Measurements from ENCODE around the gene SLC39A11.

SLC39A11 gene

DNA sequence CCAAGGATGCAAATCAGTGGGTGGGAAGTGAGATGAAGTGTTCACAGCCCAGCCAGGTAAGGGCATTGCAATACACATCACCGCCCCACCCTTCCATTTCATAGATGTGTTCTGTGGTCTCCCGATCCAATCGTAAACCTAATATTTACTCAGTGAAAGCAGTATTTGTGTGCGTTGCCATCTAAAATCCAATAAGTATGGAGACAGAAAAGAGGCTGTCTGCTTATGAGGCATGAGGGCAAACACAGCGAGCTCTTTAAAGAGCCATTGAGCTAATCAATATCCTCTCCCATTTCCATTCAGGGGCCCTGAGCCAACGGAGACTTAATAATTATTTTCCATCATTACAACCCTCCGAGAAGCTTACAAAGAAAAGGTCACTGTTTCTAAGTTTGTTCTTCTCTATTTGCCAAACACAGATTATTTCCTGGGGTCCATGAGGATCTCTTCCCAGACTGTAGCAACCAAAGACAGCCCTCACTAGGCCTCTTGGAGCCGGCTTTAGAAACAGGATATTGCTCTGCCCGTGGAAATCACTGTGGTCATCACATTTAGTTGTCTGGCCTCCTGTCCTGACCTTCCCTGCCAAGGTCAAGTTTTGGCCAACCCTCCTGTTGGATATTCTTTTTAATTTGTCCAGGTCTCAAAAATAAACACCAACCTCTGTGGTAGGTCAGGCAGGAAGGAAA is 120.1 kb downstream of the SLC39A11 start:
- in situ Hi-C loops (cut with HindIII; ENCODE audit: low pct_ligation_motif_present, low sequenced_read_pairs) = loop anchor here (25.0 kb wide), 1 partner anchor 235 kb away; no protein-coding TSS in a partner anchor
- DNase-seq = no peak
- Histone ChIP-seq H3K27ac (no peak overlapping the region), H3K4me3 (ENCODE audit: low read depth, low read length) (no peak overlapping the region), H3K27me3 (replicated peaks) (no peaks in the 10 kb centered on the region), H3K36me3 (replicated peaks) (no peaks in the 10 kb centered on the region)
- TF ChIP-seq, protein P1, sequence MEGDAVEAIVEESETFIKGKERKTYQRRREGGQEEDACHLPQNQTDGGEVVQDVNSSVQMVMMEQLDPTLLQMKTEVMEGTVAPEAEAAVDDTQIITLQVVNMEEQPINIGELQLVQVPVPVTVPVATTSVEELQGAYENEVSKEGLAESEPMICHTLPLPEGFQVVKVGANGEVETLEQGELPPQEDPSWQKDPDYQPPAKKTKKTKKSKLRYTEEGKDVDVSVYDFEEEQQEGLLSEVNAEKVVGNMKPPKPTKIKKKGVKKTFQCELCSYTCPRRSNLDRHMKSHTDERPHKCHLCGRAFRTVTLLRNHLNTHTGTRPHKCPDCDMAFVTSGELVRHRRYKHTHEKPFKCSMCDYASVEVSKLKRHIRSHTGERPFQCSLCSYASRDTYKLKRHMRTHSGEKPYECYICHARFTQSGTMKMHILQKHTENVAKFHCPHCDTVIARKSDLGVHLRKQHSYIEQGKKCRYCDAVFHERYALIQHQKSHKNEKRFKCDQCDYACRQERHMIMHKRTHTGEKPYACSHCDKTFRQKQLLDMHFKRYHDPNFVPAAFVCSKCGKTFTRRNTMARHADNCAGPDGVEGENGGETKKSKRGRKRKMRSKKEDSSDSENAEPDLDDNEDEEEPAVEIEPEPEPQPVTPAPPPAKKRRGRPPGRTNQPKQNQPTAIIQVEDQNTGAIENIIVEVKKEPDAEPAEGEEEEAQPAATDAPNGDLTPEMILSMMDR (IDR thresholded peaks at IDR 0.05; ENCODE audit: low read depth, low read length, missing control alignments) = no peak

GRCh38 chr17:72971226-72971880 is 121.1 kb downstream of the SLC39A11 start:
- no peak for DNase-seq
- Histone ChIP-seq H3K4me3 (ENCODE audit: low read depth, low read length) (no peak overlapping the region), H3K36me3 (replicated peaks) (no peaks in the 10 kb centered on the region), H3K27me3 (replicated peaks) (no peaks in the 10 kb centered on the region), H3K27ac (no peak overlapping the region)
- TF ChIP-seq, protein P1 (IDR thresholded peaks at IDR 0.05; ENCODE audit: low read depth, low read length, missing control alignments) = no peak
- in situ Hi-C loops (cut with HindIII; ENCODE audit: low pct_ligation_motif_present, low sequenced_read_pairs) = loop anchor here (25.0 kb wide), 1 partner anchor 234 kb away; no protein-coding TSS in a partner anchor

- TF ChIP-seq, protein P1 (IDR thresholded peaks at IDR 0.05; ENCODE audit: low read depth, low read length, missing control alignments) = no peak
- Histone ChIP-seq H3K36me3 (replicated peaks) (no peaks in the 10 kb centered on the region), H3K4me3 (ENCODE audit: low read depth, low read length) (no peak overlapping the region), H3K27ac (no peak overlapping the region), H3K27me3 (replicated peaks) (no peaks in the 10 kb centered on the region)
- in situ Hi-C loops (cut with HindIII; ENCODE audit: low pct_ligation_motif_present, low sequenced_read_pairs) = loop anchor here (25.0 kb wide), 1 partner anchor 233 kb away; no protein-coding TSS in a partner anchor
- no peak for DNase-seq
These were observed 121.7 kb downstream of the SLC39A11 start for GRCh38 chr17:72970797-72971196.

- Histone ChIP-seq H3K27ac (no peak overlapping the region), H3K27me3 (replicated peaks) (no peaks in the 10 kb centered on the region), H3K36me3 (replicated peaks) (no peaks in the 10 kb centered on the region), H3K4me3 (ENCODE audit: low read depth, low read length) (no peak overlapping the region)
- TF ChIP-seq, protein P1 (IDR thresholded peaks at IDR 0.05; ENCODE audit: low read depth, low read length, missing control alignments) = no peak
- DNase-seq = no peak
- in situ Hi-C loops (cut with HindIII; ENCODE audit: low pct_ligation_motif_present, low sequenced_read_pairs) = loop anchor here (25.0 kb wide), 1 partner anchor 233 kb away; no protein-coding TSS in a partner anchor
These were observed 122.2 kb downstream of the SLC39A11 start for GRCh38 chr17:72970246-72970645.

DNA sequence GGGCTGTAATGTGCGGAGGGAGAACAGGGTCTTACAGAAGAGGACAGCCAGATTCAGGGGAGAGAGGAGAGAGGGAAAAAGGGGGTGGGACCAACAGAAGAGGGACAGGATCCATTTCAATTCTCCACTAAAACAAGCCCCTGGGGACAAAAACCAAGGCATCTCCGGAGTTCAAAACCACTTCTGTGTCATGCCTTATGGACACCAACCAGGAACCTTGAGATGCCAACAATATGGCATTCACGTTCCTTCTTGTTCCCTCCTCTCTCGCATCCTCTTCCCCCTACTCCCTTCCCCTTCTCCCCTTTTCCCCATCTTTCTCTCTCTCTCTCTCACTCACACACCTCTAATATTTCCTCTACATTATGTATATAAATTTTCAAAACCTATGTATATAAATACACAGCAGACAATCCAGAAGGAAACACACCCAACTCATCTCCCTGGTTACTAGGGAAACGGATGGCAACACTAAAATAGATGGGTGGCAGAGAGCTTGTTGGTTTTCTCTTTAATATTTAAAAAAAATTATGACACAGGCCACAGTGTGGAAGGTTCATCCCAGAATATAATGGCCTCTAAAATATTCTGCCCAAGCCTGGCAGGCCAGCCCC is 123.1 kb downstream of the SLC39A11 start:
- Histone ChIP-seq H3K27me3 (replicated peaks) (no peaks in the 10 kb centered on the region), H3K4me3 (ENCODE audit: low read depth, low read length) (no peak overlapping the region), H3K27ac (no peak overlapping the region), H3K36me3 (replicated peaks) (no peaks in the 10 kb centered on the region)
- no peak for DNase-seq
- in situ Hi-C loops (cut with HindIII; ENCODE audit: low pct_ligation_motif_present, low sequenced_read_pairs) = loop anchor here (25.0 kb wide), 1 partner anchor 232 kb away; no protein-coding TSS in a partner anchor
- TF ChIP-seq, protein P1 (IDR thresholded peaks at IDR 0.05; ENCODE audit: low read depth, low read length, missing control alignments) = no peak
